Measurements from ENCODE around the gene ZNF226. TPM values are rescaled to one million over a fixed set of nuclear protein-coding genes. Genes with fewer than 3 reads are reported as not detected.
"Not testable (repeated sequence)": the region's sequence is repeated elsewhere in the genome, so short reads cannot be mapped to it uniquely, and the experiment has no call there.

Gene ZNF226
- total RNA-seq, 4 donors from 2014 or later: 13.4 to 30.4 (median 19.8) TPM

GRCh38 chr19:44151491-44151890, 13.4 kb upstream of the ZNF226 start:
- intact Hi-C loops (cut with DNase I; ENCODE audit: low total_unique reads): no loop called here
- DNase-seq (ENCODE audit: low spot score in 2 of 2): no peak
- TF ChIP-seq, protein P1, sequence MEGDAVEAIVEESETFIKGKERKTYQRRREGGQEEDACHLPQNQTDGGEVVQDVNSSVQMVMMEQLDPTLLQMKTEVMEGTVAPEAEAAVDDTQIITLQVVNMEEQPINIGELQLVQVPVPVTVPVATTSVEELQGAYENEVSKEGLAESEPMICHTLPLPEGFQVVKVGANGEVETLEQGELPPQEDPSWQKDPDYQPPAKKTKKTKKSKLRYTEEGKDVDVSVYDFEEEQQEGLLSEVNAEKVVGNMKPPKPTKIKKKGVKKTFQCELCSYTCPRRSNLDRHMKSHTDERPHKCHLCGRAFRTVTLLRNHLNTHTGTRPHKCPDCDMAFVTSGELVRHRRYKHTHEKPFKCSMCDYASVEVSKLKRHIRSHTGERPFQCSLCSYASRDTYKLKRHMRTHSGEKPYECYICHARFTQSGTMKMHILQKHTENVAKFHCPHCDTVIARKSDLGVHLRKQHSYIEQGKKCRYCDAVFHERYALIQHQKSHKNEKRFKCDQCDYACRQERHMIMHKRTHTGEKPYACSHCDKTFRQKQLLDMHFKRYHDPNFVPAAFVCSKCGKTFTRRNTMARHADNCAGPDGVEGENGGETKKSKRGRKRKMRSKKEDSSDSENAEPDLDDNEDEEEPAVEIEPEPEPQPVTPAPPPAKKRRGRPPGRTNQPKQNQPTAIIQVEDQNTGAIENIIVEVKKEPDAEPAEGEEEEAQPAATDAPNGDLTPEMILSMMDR (IDR thresholded peaks at IDR 0.05): no peak
- TF ChIP-seq POLR2A (IDR thresholded peaks at IDR 0.05): no peak
- 96 to 98% methylated on average over 5 of the region's 5 CpGs for WGBS, 2 donors
- H3K4me3 ChIP-seq (ENCODE audit: low read depth, poor library complexity, severe bottlenecking): no peak overlapping the region

GRCh38 chr19:44156475-44156874, 8.4 kb upstream of the ZNF226 start:
- WGBS, 2 donors: 95 to 98% methylated on average over 2 of the region's 2 CpGs

GRCh38 chr19:44163789-44164188, 1.1 kb upstream of the ZNF226 start:
- no peak overlapping the region for H3K4me3 ChIP-seq (ENCODE audit: low read depth, poor library complexity, severe bottlenecking)
- TF ChIP-seq POLR2A (IDR thresholded peaks at IDR 0.05): no peak
- TF ChIP-seq, protein P1 (IDR thresholded peaks at IDR 0.05): no peak
- 87 to 94% methylated on average over 2 of the region's 2 CpGs for WGBS, 2 donors
- intact Hi-C loops (cut with DNase I; ENCODE audit: low total_unique reads): no loop called here
- no peak for DNase-seq (ENCODE audit: low spot score in 2 of 2)

More at GRCh38 chr19:44156475-44156874, 8.4 kb upstream of the ZNF226 start:
- H3K4me3 ChIP-seq (ENCODE audit: low read depth, poor library complexity, severe bottlenecking): no peak overlapping the region
- no peak for DNase-seq (ENCODE audit: low spot score in 2 of 2)
- TF ChIP-seq, protein P1 (IDR thresholded peaks at IDR 0.05): no peak
- TF ChIP-seq POLR2A (IDR thresholded peaks at IDR 0.05): no peak
- intact Hi-C loops (cut with DNase I; ENCODE audit: low total_unique reads): no loop called here

DNA sequence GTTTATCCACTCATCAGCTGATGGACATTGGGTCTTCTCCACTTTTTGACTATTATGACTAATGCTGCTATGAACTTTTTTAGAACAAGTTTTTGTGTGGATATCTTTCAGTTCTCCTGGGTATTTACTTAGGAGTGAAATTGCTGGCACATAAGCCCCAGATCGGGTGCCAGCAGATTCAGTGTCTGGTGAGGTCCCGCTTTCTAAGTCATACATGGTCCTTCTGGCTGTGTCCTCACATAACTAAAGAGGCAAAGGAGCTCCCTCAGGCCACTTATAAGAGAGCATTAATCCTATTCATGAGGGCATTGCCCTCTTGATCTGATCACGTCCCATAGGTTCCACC, 600 bp upstream of the ZNF226 start:
- 56 to 64% methylated on average over 3 of the region's 3 CpGs for WGBS, 2 donors
- TF ChIP-seq POLR2A (IDR thresholded peaks at IDR 0.05): no peak
- TF ChIP-seq, protein P1 (IDR thresholded peaks at IDR 0.05): no peak
- DNase-seq (ENCODE audit: low spot score in 2 of 2): no peak
- intact Hi-C loops (cut with DNase I; ENCODE audit: low total_unique reads): no loop called here
- H3K4me3 ChIP-seq (ENCODE audit: low read depth, poor library complexity, severe bottlenecking): no peak overlapping the region

DNA sequence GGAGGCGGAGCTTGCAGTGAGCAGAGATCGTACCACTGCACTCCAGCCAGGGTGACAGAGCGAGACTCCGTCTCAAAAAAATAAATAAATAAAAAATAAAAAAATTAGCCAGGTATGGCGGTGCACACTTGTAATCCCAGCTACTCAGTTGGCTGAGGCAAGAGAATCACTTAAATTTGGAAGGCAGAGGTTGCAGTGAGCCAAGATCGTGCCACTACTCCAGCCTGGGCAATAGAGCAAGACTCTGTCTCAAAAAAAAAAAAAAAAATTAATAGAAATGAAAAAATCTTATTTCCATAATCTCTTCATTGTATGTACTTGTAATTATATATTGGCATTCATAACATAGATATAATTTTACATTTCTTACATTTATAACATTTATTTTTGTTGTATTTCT, 5.8 kb downstream of the ZNF226 start:
- intact Hi-C loops (cut with DNase I; ENCODE audit: low total_unique reads); DNase-seq (ENCODE audit: low spot score in 2 of 2); H3K4me3 ChIP-seq (ENCODE audit: low read depth, poor library complexity, severe bottlenecking): not testable (repeated sequence)
- WGBS, 2 donors: 96 to 100% methylated on average over 6 of the region's 6 CpGs

DNA sequence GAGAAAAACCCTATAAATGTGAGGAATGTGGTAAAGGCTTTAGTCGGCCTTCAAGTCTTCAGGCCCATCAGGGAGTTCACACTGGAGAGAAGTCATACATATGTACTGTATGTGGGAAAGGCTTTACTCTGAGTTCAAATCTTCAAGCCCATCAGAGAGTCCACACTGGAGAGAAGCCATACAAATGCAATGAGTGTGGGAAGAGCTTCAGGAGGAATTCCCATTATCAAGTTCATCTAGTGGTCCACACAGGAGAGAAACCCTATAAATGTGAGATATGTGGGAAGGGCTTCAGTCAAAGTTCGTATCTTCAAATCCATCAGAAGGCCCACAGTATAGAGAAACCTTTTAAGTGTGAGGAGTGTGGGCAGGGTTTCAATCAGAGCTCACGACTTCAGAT, 11.7 kb downstream of the ZNF226 start:
- 96% methylated on average over 3 of the region's 3 CpGs for WGBS, 2 donors
- no peak for DNase-seq (ENCODE audit: low spot score in 2 of 2)
- TF ChIP-seq, protein P1 (IDR thresholded peaks at IDR 0.05): no peak
- no peak for TF ChIP-seq POLR2A (IDR thresholded peaks at IDR 0.05)
- intact Hi-C loops (cut with DNase I; ENCODE audit: low total_unique reads): no loop called here
- H3K4me3 ChIP-seq (ENCODE audit: low read depth, poor library complexity, severe bottlenecking): no peak overlapping the region

Data from lower leg skin (tissue), 4 donors.